Smooth muscle cell of bladder (primary cell): ENCODE data around the gene GOLT1A. TPM values are rescaled to one million over a fixed set of nuclear protein-coding genes. Genes with fewer than 3 reads are reported as not detected.

ENCODE experiments used
- total RNA-seq: library from RNA; depleted of rRNA; stranded (reverse); fragments of >200 nt; gene quantifications from 2 replicates; pipeline ENCODE4 v1.2.3, GENCODE V29; 2014

Gene GOLT1A
- not detected in 2 replicates for total RNA-seq

GRCh38 chr1:204213668-204214662 lies at the start of gene GOLT1A:
Gene GOLT1A, minus strand, starts transcription at chr1:204213988. Its CDS starts 82 bp downstream, at chr1:204213906.

GRCh38 chr1:204196068-204196795 lies 17.6 kb downstream of the GOLT1A start, which contains the start of gene KISS1:
Gene KISS1, minus strand, starts transcription at chr1:204196491. Its CDS starts 3,615 bp downstream, at chr1:204192876.

GRCh38 chr1:204166219-204166618 lies 47.6 kb downstream of the GOLT1A start, which contains the start of gene REN:
Gene REN, minus strand, starts transcription at chr1:204166337. Its CDS starts 44 bp downstream, at chr1:204166293.

GRCh38 chr1:204151552-204152309 lies 62.1 kb downstream of the GOLT1A start, which contains the start of gene ETNK2:
Gene ETNK2, minus strand, starts transcription at chr1:204152044. Its CDS starts 192 bp downstream, at chr1:204151852.

Other genes with a start within 250 kb of the GOLT1A start
- gene SOX13, start 140.9 kb downstream of the GOLT1A start, total RNA-seq: 2.2 and 2.8 TPM in 2 replicates
- gene ETNK2, start 61.9 kb downstream of the GOLT1A start, total RNA-seq: 2.3 and 5.4 TPM in 2 replicates
- 0.14 and 0.28 TPM in 2 replicates for gene REN, start 47.7 kb downstream of the GOLT1A start, total RNA-seq
- gene KISS1, start 17.5 kb downstream of the GOLT1A start, total RNA-seq: 0.71 TPM in 1 of 2 replicates, not detected in the other
- gene PLEKHA6, start 145.9 kb upstream of the GOLT1A start, total RNA-seq: 1.5 and 1.8 TPM in 2 replicates
- gene PPP1R15B, start 197.8 kb upstream of the GOLT1A start, total RNA-seq: 21.9 and 23.5 TPM in 2 replicates